HG02763 (cell line): Measurements from ENCODE around the gene TNFRSF21.

Source experiments
- ATAC-seq: cut with Tn5 transposase; IDR thresholded peaks from one replicate; pipeline ENCODE4 v1.9.1; 2021; ENCODE audit warnings: mild to moderate bottlenecking, moderate library complexity; ENCODE audit not compliant: unreplicated experiment

The TNFRSF21 gene

DNA sequence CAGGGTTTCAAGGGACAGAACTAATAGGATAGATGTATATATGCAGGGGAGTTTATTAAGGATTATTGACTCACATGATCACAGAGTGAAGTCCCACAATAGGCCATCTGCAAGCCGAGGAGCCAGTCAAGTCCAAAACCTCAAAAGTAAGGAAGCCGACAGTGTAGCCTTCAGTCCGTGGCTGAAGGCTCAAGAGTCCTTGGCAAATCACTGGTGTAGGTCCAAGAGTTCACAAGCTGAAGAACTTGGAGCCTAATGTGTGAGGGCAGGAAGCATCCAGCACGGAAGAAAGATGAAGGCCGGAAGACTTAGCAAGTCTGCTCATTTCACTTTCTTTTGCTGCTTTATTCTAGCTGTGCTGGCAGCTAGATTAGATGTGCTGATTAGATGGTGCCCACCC, 128.0 kb downstream of the TNFRSF21 start:
- no peak for ATAC-seq
